GOT3 (cell line): ENCODE measurements around the gene OPN1MW3.
"Not testable (repeated sequence)": the region's sequence is repeated elsewhere in the genome, so short reads cannot be mapped to it uniquely, and the experiment has no call there.

Source experiments
- DNase-seq: peaks from one replicate; lab custom pipeline; 2025; ENCODE audit warnings: mixed read lengths; lab: John Stamatoyannopoulos, UW

OPN1MW3 gene

DNA sequence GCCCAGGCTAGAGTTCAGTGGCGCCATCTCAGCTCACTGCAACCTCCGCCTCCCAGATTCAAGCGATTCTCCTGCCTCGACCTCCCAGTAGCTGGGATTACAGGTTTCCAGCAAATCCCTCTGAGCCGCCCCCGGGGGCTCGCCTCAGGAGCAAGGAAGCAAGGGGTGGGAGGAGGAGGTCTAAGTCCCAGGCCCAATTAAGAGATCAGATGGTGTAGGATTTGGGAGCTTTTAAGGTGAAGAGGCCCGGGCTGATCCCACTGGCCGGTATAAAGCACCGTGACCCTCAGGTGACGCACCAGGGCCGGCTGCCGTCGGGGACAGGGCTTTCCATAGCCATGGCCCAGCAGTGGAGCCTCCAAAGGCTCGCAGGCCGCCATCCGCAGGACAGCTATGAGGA, at the start of gene OPN1MW3:
TSS of gene OPN1MW3 (plus strand) at position 301 of the 400 bp plus-strand sequence. CDS start at position 339, 38 bp downstream.
- DNase-seq = not testable (repeated sequence)

DNA sequence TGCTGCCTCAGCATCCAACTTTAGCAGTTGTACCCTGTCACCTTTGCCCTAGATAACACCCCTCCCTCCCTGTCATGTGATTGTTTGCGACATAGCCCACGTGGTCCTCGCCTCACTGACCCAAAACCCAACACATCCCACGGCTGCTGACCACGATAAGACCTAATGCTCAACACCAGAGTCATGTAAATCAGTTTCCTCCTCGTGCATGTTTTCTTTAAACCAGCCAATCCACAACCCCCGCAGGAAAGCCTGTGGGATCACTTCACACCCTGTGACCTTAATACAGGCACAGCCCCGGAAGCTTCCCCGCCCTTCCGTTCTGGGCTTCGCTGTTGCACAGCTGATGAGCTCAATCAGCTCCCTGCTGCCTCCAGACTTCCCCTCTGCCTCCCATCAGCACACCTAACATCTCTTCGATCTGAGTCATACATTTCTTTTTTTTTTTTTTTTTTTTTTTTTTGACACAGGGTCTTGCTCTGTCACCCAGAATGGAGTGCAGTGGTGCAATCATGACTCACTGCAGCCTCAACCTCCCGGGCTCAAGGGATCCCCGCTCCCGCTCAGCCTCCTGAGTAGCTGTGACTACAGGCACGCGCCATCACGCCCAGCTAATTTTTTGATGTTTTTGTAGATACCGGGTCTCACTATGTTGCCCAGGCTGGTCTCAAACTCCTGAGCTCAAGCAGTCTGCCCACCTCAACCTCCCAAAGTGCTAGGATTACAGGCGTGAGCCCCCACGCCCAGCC, 47.5 kb upstream of the OPN1MW3 start:
- not testable (repeated sequence) for DNase-seq

- DNase-seq = not testable (repeated sequence)
These were observed 46.3 kb upstream of the OPN1MW3 start for GRCh38 chrX:154211057-154211456.

DNA sequence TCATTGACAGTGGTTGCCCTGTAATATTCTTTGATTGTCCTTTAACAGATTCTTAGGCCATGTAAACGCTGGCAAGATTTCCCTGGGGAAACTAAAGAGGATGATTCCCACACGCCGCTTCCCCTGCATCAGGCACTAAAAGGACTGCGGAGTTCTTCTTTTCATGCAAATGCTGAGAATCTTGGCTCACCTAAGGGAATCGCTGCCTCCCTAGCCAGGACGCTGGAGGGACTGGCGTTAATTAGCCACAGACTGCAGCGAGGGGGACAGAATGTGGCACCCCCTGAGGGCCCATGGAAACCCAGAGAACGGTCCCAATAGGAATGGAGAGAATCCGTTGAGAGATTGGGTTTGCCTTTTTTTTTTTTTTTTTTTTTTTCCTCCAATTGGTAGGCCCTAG, 45.9 kb upstream of the OPN1MW3 start:
- DNase-seq = not testable (repeated sequence)

GRCh38 chrX:154219456-154219855, 37.9 kb upstream of the OPN1MW3 start, which contains the start of gene OPN1MW2:
TSS of gene OPN1MW2 (plus strand) at chrX:154219756. CDS start at chrX:154219816, 60 bp downstream.
- DNase-seq = not testable (repeated sequence)

DNA sequence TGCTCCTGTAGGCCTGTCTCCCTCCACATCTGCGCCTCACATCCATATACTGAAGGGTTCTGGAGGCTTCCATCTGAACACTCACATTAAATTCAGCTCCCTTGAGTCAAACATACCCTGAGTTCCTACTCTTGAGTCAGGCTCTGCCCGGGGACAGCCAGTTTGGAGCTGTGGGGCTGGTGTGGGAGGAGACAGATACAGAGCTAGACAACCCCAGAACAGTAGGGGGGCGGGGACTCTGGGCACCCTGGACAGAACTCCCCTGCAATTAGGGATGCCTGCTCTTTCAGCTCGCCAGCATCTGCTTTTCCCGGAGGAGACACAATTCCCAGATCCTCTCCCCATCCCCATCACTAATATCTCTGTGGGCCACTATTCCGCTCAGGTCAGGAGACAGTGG, 32.1 kb upstream of the OPN1MW3 start:
- not testable (repeated sequence) for DNase-seq

GRCh38 chrX:154226706-154227105, 30.7 kb upstream of the OPN1MW3 start:
- not testable (repeated sequence) for DNase-seq

DNA sequence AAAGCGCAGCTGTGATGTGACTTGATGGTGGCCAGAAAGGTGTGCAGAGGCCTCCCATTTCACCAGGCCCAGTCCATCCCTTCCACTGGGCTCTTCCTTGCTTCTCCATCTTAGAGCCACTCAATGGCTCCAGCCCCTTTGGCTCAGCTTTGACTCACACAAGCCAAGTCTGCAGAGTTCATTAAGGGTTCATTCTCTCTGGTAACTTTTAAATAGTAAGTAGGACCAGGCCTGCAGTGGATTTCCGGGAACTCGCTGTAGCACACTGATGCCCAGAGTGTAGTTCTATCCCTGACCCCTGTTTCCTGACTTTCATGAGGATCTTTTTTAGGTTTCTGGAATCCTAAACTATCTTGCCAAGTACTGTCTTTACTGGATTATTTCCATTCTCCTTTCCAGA, 25.9 kb upstream of the OPN1MW3 start:
- not testable (repeated sequence) for DNase-seq

- DNase-seq = not testable (repeated sequence)
These were observed 23.8 kb upstream of the OPN1MW3 start for GRCh38 chrX:154233620-154234019.

DNA sequence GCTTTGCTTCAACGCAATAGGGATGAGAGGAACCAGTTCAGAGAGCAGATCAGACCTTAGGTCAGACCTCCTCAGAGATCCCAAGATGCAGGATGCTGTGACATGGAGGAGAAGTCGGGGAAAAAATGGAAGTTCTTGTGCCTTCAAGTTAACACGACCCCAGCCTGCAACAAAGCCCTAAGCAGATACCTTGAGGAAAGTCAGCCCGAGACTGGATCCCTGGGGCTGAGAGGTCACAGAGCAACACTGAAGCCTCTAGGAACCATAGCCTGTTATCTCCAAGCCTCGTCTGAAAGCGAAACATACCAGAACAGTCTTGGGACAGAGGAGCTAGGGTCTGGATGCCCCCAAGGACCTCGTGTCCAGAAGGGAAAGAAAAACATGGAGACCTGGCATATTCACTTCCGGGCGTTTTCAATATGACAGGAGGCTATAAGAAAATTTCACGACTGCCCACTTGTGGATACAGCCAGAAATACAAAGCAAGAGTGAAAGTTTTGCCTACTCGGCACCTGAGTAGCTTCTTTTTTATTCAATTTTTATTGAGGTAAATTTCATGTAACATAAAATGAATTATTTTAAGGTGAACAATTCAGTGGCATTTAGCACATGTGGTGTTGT, 18.3 kb upstream of the OPN1MW3 start:
- not testable (repeated sequence) for DNase-seq

DNA sequence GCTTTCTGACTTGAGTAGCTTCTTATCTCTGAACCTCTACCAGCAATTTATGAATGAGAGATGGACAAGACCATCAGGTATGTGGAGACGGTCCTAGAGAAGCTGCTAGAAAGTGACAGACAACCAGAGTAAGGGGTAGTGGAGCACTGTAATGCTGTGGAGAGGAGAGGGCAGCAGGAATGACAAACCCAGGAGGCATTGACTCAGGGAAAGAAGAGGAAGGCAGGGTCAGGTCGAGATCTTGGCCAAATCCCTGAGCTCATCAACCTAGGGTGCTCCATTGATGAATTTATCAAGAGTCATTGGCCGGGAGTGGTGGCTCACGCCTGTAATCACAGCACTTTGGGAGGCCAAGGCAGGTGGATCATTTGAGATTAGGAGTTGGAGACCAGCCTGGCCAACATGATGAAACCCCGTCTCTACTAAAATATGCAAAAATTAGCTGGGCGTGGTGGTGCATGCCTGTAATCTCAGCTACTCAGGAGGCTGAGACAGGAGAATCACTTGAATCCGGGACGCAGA, 17.3 kb upstream of the OPN1MW3 start:
- not testable (repeated sequence) for DNase-seq

GRCh38 chrX:154247377-154248045, 9.9 kb upstream of the OPN1MW3 start:
- not testable (repeated sequence) for DNase-seq

DNA sequence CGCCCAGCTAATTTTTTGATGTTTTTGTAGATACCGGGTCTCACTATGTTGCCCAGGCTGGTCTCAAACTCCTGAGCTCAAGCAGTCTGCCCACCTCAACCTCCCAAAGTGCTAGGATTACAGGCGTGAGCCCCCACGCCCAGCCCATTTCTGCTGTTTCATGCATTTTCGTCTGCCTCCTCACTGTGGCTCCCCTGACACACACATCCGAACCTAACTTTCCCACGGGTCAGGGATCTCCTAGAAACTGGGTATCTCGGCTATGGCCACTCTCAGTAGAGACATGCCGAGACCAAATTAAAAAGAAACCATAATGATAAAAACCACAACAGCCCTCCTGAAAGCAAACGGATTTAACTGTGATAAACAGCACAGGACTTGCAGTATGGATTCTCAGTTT, 9.3 kb upstream of the OPN1MW3 start:
- DNase-seq = not testable (repeated sequence)

- not testable (repeated sequence) for DNase-seq
These were observed 1.3 kb downstream of the OPN1MW3 start for GRCh38 chrX:154258711-154259110.

DNA sequence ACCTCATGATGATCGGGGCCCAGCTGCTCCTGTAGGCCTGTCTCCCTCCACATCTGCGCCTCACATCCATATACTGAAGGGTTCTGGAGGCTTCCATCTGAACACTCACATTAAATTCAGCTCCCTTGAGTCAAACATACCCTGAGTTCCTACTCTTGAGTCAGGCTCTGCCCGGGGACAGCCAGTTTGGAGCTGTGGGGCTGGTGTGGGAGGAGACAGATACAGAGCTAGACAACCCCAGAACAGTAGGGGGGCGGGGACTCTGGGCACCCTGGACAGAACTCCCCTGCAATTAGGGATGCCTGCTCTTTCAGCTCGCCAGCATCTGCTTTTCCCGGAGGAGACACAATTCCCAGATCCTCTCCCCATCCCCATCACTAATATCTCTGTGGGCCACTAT, 5.7 kb downstream of the OPN1MW3 start:
- DNase-seq = not testable (repeated sequence)

- DNase-seq = not testable (repeated sequence)
These were observed 11.9 kb downstream of the OPN1MW3 start for GRCh38 chrX:154269245-154269644.

DNA sequence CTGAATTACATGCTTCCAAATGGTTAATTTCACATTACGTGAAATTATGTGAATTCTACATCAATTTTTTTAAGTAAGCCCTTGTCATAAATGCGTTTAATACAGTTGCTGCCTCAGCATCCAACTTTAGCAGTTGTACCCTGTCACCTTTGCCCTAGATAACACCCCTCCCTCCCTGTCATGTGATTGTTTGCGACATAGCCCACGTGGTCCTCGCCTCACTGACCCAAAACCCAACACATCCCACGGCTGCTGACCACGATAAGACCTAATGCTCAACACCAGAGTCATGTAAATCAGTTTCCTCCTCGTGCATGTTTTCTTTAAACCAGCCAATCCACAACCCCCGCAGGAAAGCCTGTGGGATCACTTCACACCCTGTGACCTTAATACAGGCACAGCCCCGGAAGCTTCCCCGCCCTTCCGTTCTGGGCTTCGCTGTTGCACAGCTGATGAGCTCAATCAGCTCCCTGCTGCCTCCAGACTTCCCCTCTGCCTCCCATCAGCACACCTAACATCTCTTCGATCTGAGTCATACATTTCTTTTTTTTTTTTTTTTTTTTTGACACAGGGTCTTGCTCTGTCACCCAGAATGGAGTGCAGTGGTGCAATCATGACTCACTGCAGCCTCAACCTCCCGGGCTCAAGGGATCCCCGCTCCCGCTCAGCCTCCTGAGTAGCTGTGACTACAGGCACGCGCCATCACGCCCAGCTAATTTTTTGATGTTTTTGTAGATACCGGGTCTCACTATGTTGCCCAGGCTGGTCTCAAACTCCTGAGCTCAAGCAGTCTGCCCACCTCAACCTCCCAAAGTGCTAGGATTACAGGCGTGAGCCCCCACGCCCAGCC, 27.3 kb downstream of the OPN1MW3 start:
- not testable (repeated sequence) for DNase-seq

DNA sequence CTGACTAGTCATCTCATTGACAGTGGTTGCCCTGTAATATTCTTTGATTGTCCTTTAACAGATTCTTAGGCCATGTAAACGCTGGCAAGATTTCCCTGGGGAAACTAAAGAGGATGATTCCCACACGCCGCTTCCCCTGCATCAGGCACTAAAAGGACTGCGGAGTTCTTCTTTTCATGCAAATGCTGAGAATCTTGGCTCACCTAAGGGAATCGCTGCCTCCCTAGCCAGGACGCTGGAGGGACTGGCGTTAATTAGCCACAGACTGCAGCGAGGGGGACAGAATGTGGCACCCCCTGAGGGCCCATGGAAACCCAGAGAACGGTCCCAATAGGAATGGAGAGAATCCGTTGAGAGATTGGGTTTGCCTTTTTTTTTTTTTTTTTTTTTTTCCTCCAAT, 29.0 kb downstream of the OPN1MW3 start:
- not testable (repeated sequence) for DNase-seq

DNA sequence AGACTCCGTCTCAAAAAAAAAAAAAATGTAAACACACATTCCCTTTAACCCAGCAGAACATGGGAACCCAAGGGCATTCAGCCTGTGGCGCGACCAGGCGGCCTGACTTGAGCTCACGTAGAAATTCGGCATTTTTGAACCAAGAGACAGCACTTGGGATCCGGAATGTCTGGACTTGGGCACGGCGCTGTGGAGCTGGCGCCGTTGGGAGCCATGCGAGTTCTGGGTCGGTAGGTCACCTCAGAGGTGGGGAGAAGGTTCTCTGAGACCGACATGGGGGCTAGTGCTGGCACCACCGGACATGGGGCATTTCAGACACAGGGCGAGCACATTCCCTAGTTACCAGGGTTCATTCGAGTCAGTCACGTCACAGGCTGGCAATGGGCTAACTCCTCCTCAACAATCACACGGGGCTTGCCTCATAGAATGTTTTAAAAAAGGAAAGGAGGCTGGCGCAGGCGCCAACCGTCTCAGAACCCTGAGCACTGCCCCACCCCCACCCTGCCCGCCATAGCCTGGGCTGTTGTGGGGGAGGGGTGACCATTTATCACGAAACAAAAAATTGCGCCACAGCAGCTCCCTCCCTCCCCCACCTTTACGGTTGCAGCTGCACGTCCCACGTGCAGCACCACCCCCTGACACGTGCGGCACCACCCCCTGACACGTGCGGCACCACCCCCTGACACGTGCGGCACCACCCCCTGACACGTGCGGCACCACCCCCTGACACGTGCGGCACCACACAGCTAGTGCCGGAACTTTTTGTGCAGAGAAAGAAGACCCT, 37.6 kb downstream of the OPN1MW3 start, which contains the start of gene TEX28:
TSS of gene TEX28 (minus strand) at position 334 of the 784 bp plus-strand sequence. CDS start 3,007 bp downstream, outside the sequence.
- DNase-seq = no peak

GRCh38 chrX:154295664-154296310, 38.4 kb downstream of the OPN1MW3 start, which contains the start of gene TKTL1:
TSS of gene TKTL1 (plus strand) at chrX:154295795. CDS start at chrX:154295860, 65 bp downstream.
- no peak for DNase-seq
